ENCODE measurements around the gene SLFN13. TPM values are rescaled to one million over a fixed set of nuclear protein-coding genes. Genes with fewer than 3 reads are reported as not detected.

The SLFN13 gene
- total RNA-seq, 1 experiment from 2014 or later, result 10.1 TPM

DNA sequence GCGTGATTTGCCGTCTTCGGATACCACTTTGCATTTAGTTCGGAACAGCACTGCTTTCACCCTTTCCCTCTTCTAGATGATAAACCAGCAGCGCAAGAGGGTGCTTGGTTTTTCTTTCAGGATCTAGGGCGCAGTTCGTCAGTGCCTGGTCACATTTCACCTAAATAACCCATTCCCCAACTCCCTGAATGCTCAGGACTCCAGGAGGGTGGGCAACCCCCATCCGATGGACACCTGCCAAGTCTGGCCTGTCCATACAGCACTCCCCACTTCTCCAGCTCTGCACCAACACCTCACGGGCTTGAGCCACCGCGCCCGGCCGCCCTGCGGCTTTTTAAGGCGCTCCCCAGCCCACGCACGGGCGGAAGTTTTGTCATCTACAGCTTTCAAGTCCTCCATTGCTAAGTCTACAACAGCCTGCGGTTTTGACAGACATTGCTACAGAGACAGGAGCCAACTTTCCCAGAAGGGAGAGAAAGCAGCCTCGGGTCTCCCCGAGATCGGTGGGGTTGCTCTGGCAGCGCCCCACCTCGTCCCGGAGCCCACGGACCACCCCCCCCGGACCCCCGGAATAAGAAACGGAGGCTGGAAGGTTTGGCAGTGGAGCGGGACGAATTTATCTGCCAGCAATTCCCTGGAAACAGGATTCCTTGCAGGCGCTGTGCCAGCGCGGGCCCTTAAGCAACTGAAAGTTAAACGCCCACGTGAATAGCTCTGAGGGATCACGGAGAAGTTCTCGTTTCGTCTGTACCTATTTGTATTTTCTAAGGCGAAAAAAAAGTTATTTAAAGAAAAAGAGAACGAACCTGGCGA lies 38.6 kb upstream of the SLFN13 start:
- Histone ChIP-seq H2BK15ac (ENCODE audit: low read depth, low read length) (no peak overlapping the region), H2BK12ac (ENCODE audit: insufficient read length, low read depth, low read length) (no peak overlapping the region), H4K8ac (replicated peaks; ENCODE audit: insufficient read length, low read depth, low read length) (no peak overlapping the region), H4K91ac (ENCODE audit: insufficient read length, low read depth, low read length) (no peak overlapping the region), H3K23me2 (ENCODE audit: insufficient read length, low read depth, low read length, poor library complexity, severe bottlenecking) (peaks cover 8% of the 10 kb centered on the region), H2BK20ac (ENCODE audit: low read depth, low read length, poor library complexity, severe bottlenecking) (no peak overlapping the region), H3K9me3 (ENCODE audit: control insufficient read depth, low read depth, low read length) (no peaks in the 10 kb centered on the region), H3K9ac (ENCODE audit: extremely low read depth, insufficient read length, low read length) (no peak overlapping the region), H3K4me2 (ENCODE audit: insufficient read depth, insufficient read length, low read length) (peak overlapping the region; percentile 62), H3K27ac (ENCODE audit: insufficient read length, low read depth, low read length) (no peak overlapping the region), H3K14ac (ENCODE audit: insufficient read depth, low read length) (no peak overlapping the region), H4K20me1 (ENCODE audit: control insufficient read depth, insufficient read depth, insufficient read length) (no peaks in the 10 kb centered on the region), H3K4me1 (ENCODE audit: insufficient read depth, low read length) (no peaks in the 10 kb centered on the region; the same call in 1 of the 2 replicates), H3K4ac (ENCODE audit: low read depth, low read length) (no peak overlapping the region), H3K79me1 (ENCODE audit: insufficient read depth, low read depth, low read length, poor library complexity, severe bottlenecking) (no peaks in the 10 kb centered on the region), H3K18ac (ENCODE audit: insufficient read length, low read depth, low read length) (no peak overlapping the region), H2AK5ac (ENCODE audit: insufficient read length, low read length) (no peak overlapping the region), H2AFZ (ENCODE audit: low read length) (no peak overlapping the region), H2BK120ac (ENCODE audit: low read depth, low read length, poor library complexity, severe bottlenecking) (no peak overlapping the region), H3K56ac (ENCODE audit: insufficient read length, low read depth, low read length) (no peak overlapping the region), H3K27me3 (ENCODE audit: insufficient read depth, low read length) (peaks cover 67% of the 10 kb centered on the region), H4K5ac (ENCODE audit: insufficient read length, low read depth, low read length) (no peak overlapping the region), H2BK5ac (ENCODE audit: insufficient read length, low read length) (no peak overlapping the region), H3T11ph (ENCODE audit: low read length) (no peak overlapping the region), H3K23ac (ENCODE audit: insufficient read length, low read depth, low read length) (no peak overlapping the region), H3K79me2 (ENCODE audit: insufficient read depth, low read length) (no peaks in the 10 kb centered on the region)
- H3K4me3 Mint-ChIP-seq, result peak overlapping the region; percentile 49 to 77
- TF ChIP-seq, protein P1, sequence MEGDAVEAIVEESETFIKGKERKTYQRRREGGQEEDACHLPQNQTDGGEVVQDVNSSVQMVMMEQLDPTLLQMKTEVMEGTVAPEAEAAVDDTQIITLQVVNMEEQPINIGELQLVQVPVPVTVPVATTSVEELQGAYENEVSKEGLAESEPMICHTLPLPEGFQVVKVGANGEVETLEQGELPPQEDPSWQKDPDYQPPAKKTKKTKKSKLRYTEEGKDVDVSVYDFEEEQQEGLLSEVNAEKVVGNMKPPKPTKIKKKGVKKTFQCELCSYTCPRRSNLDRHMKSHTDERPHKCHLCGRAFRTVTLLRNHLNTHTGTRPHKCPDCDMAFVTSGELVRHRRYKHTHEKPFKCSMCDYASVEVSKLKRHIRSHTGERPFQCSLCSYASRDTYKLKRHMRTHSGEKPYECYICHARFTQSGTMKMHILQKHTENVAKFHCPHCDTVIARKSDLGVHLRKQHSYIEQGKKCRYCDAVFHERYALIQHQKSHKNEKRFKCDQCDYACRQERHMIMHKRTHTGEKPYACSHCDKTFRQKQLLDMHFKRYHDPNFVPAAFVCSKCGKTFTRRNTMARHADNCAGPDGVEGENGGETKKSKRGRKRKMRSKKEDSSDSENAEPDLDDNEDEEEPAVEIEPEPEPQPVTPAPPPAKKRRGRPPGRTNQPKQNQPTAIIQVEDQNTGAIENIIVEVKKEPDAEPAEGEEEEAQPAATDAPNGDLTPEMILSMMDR (conservative IDR thresholded peaks at IDR 0.05), result no peak
- H3K27ac Mint-ChIP-seq, result no peak overlapping the region
- H3K9me3 Mint-ChIP-seq, result peaks cover 0 to 8% of the 10 kb centered on the region in 2 experiments; a peak in 4 of 5 replicates
- H3K4me1 Mint-ChIP-seq, result peaks cover 15 to 25% of the 10 kb centered on the region in 2 experiments
- no peaks in the 10 kb centered on the region; a peak in 1 of 7 replicates for H3K36me3 Mint-ChIP-seq (ENCODE audit: insufficient read depth in 1 of 3, low read depth in 3 of 3)
- DNase-seq, result no peak
- peaks cover 99% of the 10 kb centered on the region for H3K27me3 Mint-ChIP-seq (ENCODE audit: low read depth)
- WGBS (ENCODE audit: extremely low coverage, insufficient read length, low lambda C conversion rate), result no CpG with 5 or more reads among the region's 42 CpGs

Measured in H9 (cell line).